ENCODE data around the gene ETF1.

Gene ETF1

GRCh38 chr5:138460032-138460693 is 82.9 kb downstream of the ETF1 start:
- DNase-seq (ENCODE audit: low read depth, low spot score), result no peak
- TF ChIP-seq, protein P1, sequence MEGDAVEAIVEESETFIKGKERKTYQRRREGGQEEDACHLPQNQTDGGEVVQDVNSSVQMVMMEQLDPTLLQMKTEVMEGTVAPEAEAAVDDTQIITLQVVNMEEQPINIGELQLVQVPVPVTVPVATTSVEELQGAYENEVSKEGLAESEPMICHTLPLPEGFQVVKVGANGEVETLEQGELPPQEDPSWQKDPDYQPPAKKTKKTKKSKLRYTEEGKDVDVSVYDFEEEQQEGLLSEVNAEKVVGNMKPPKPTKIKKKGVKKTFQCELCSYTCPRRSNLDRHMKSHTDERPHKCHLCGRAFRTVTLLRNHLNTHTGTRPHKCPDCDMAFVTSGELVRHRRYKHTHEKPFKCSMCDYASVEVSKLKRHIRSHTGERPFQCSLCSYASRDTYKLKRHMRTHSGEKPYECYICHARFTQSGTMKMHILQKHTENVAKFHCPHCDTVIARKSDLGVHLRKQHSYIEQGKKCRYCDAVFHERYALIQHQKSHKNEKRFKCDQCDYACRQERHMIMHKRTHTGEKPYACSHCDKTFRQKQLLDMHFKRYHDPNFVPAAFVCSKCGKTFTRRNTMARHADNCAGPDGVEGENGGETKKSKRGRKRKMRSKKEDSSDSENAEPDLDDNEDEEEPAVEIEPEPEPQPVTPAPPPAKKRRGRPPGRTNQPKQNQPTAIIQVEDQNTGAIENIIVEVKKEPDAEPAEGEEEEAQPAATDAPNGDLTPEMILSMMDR (IDR thresholded peaks at IDR 0.05; ENCODE audit: low read depth, low read length), result no peak
- H3K4me3 ChIP-seq (ENCODE audit: low read depth, low read length), result no peak overlapping the region
- in situ Hi-C loops (cut with HindIII; ENCODE audit: low sequenced_read_pairs), result no loop called here

DNA sequence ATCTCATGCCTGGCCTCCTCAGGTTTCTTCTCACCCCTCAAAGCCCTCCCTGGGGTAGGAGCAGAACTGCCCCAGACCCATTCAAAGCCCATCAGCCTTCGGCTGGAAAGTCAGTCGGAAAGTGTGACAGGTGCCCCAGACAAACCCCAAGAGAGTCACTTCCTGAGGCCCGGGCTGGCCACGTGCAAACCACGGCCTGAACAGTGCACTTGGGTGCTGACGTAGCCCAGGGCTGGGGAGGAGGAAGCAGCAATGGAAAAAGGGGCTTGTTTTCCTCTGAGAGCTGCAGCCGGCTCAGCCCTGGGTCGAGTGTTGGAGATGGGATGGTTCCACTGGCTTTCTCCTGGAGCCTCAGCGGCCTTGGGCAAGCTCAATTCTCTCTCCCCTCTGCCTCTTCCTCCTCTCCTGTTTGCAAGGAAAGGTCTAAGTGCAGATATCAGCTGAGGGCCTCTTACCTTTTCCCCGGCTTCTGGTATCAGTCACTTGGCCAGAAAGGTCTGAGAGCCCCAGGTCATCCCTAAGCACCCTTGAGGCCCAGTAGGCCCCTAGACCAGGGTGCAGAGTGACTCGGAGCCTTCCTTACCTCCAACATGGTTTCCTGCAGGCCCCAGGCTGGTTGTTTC is 83.6 kb downstream of the ETF1 start:
- DNase-seq (ENCODE audit: low read depth, low spot score), result no peak
- TF ChIP-seq, protein P1 (IDR thresholded peaks at IDR 0.05; ENCODE audit: low read depth, low read length), result no peak
- in situ Hi-C loops (cut with HindIII; ENCODE audit: low sequenced_read_pairs), result no loop called here

DNA sequence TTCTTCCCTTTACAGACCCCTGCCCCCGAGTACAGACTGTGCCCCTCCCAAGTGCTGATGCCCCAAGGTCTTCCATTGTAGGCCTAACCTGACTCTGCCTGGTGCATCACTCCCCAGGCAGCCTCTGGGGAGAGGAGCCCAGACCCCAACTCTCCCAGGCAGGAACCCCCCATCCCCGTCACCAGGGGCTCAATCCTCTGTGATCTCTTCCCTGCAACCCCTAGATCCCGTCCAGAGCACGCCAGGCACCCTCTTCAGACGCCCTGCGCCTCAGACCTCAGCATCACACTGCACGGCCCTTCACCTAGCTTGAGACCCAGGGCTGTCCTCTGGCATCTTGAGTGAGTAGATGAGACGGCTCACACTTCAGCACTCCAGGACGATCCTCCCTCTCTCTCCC is 84.2 kb downstream of the ETF1 start:
- TF ChIP-seq, protein P1 (IDR thresholded peaks at IDR 0.05; ENCODE audit: low read depth, low read length), result no peak
- in situ Hi-C loops (cut with HindIII; ENCODE audit: low sequenced_read_pairs), result no loop called here
- DNase-seq (ENCODE audit: low read depth, low spot score), result no peak
- no peak overlapping the region for H3K4me3 ChIP-seq (ENCODE audit: low read depth, low read length)

More for the DNA sequence above, 83.6 kb downstream of the ETF1 start:
- H3K4me3 ChIP-seq (ENCODE audit: low read depth, low read length), result no peak overlapping the region

DNA sequence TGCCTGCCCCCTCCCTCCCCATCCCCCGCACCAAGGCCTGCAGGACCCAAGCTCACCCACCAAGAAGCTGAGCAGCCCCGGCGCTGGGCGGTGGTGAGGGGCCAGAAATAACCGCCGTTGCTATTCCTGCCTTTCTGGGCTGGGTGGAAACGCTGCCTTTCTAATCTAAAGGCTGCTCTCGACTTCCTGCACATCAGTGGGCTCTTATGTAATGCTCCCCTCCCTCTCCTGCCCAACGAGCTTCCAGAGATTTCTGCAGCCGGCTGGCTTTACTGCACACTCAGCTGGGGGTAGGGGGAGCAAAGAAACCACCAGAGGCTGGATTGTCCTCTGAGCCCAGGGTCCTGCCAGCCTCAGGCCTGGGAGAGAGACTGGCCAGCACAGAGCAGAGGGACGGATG is 84.7 kb downstream of the ETF1 start:
- in situ Hi-C loops (cut with HindIII; ENCODE audit: low sequenced_read_pairs), result no loop called here
- no peak for DNase-seq (ENCODE audit: low read depth, low spot score)
- TF ChIP-seq, protein P1 (IDR thresholded peaks at IDR 0.05; ENCODE audit: low read depth, low read length), result no peak
- H3K4me3 ChIP-seq (ENCODE audit: low read depth, low read length), result no peak overlapping the region

- H3K4me3 ChIP-seq (ENCODE audit: low read depth, low read length), result no peak overlapping the region
- TF ChIP-seq, protein P1 (IDR thresholded peaks at IDR 0.05; ENCODE audit: low read depth, low read length), result no peak
- in situ Hi-C loops (cut with HindIII; ENCODE audit: low sequenced_read_pairs), result no loop called here
- DNase-seq (ENCODE audit: low read depth, low spot score), result no peak
Measured at GRCh38 chr5:138457531-138458275, 85.3 kb downstream of the ETF1 start.
